Body of pancreas (tissue), 4 donors: ENCODE measurements around the gene GUCA2B.

ENCODE experiments used
- CTCF ChIP-seq, 7 experiments: fragments of 450-650 bp in 4 of 7; fragments of 200-600 bp in 3 of 7; sonication (generic) in 3 of 7; IDR thresholded peaks; one replicate each; pipeline ENCODE4 v1.5.1; 2016 to 2019; ENCODE audit warnings: antibody characterized with exemption in 7 of 7
- POLR2A ChIP-seq, 3 donors: fragments of 450-650 bp; IDR thresholded peaks; one replicate each; pipeline ENCODE4 v1.6.1; 2016; ENCODE audit warnings: antibody characterized with exemption in 3 of 3, mild to moderate bottlenecking in 2 of 3

- TF ChIP-seq CTCF (IDR thresholded peaks at IDR 0.05) (no peak), POLR2A (IDR thresholded peaks at IDR 0.05) (no peak)
Measured at GRCh38 chr1:42138586-42138985, 14.6 kb upstream of the GUCA2B start.
